Measurements from ENCODE around the gene CXADR.

Gene CXADR

GRCh38 chr21:17536381-17536780, 23.5 kb downstream of the CXADR start:
- TF ChIP-seq, protein P1, sequence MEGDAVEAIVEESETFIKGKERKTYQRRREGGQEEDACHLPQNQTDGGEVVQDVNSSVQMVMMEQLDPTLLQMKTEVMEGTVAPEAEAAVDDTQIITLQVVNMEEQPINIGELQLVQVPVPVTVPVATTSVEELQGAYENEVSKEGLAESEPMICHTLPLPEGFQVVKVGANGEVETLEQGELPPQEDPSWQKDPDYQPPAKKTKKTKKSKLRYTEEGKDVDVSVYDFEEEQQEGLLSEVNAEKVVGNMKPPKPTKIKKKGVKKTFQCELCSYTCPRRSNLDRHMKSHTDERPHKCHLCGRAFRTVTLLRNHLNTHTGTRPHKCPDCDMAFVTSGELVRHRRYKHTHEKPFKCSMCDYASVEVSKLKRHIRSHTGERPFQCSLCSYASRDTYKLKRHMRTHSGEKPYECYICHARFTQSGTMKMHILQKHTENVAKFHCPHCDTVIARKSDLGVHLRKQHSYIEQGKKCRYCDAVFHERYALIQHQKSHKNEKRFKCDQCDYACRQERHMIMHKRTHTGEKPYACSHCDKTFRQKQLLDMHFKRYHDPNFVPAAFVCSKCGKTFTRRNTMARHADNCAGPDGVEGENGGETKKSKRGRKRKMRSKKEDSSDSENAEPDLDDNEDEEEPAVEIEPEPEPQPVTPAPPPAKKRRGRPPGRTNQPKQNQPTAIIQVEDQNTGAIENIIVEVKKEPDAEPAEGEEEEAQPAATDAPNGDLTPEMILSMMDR (IDR thresholded peaks at IDR 0.05) = no peak
- Histone ChIP-seq H3K4me3 (no peak overlapping the region), H3K27ac (no peak overlapping the region)
- DNase-seq (ENCODE audit: low spot score) = no peak

DNA sequence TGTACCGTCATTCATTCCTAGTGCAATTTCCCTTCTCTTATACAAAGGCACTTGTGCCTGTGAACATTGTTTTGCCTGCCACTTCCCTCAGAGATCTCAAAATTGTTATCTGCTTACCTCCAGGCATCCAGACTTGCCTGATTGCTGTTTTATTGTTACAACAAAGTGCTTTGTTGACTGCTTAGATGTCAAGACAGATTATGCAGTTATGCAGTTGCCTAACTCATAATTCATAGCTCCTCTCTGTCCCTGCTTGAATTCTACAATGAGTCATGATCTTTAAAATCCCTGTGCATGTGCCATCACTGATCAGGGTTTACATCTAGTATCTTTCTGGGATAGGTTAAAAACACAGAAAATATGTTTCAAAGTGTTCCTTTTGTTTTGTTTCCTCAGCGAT, 24.5 kb downstream of the CXADR start:
- H3K27ac ChIP-seq = no peak overlapping the region
- DNase-seq (ENCODE audit: low spot score) = no peak

GRCh38 chr21:17538576-17538975, 25.7 kb downstream of the CXADR start:
- H3K4me3 ChIP-seq = no peak overlapping the region
- TF ChIP-seq, protein P1 (IDR thresholded peaks at IDR 0.05) = no peak
- no peak overlapping the region for H3K27ac ChIP-seq
- DNase-seq (ENCODE audit: low spot score) = no peak

More for the DNA sequence above, 24.5 kb downstream of the CXADR start:
- TF ChIP-seq, protein P1 (IDR thresholded peaks at IDR 0.05) = no peak
- no peak overlapping the region for H3K4me3 ChIP-seq

DNA sequence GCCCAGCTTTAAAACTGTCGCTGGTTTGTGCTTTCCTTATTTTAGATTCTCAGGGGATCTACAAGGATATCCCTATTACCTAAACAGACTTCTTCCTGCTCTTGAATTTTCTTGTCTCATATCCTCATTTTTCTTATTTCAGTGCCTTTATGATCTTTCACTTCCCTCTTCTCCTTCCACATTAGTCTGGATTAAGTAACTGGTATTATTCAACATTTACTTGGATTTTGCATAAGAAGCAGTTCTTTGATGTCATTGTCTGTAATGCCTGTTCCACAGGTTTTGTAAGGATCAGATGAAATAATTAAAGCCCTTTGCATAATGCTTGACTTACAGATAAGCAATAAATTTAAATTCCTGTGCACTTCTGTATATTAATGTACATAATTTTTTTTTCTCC, 26.5 kb downstream of the CXADR start:
- H3K4me3 ChIP-seq = no peak overlapping the region
- no peak for DNase-seq (ENCODE audit: low spot score)
- no peak overlapping the region for H3K27ac ChIP-seq
- TF ChIP-seq, protein P1 (IDR thresholded peaks at IDR 0.05) = no peak

GRCh38 chr21:17539743-17540341, 27.0 kb downstream of the CXADR start:
- no peak for DNase-seq (ENCODE audit: low spot score)
- TF ChIP-seq, protein P1 (IDR thresholded peaks at IDR 0.05) = no peak

GRCh38 chr21:17540530-17540929, 27.7 kb downstream of the CXADR start:
- H3K4me3 ChIP-seq = no peak overlapping the region
- TF ChIP-seq, protein P1 (IDR thresholded peaks at IDR 0.05) = no peak
- no peak for DNase-seq (ENCODE audit: low spot score)
- H3K27ac ChIP-seq = no peak overlapping the region

More at GRCh38 chr21:17539743-17540341, 27.0 kb downstream of the CXADR start:
- H3K4me3 ChIP-seq = no peak overlapping the region
- H3K27ac ChIP-seq = no peak overlapping the region

- H3K27ac ChIP-seq = no peak overlapping the region
- no peak for DNase-seq (ENCODE audit: low spot score)
- H3K4me3 ChIP-seq = no peak overlapping the region
- TF ChIP-seq, protein P1 (IDR thresholded peaks at IDR 0.05) = no peak
These were observed 29.6 kb downstream of the CXADR start for GRCh38 chr21:17542371-17543011.
